HG03060 (cell line): ENCODE measurements around the gene XPO6.
"Not testable (repeated sequence)": the region's sequence is repeated elsewhere in the genome, so short reads cannot be mapped to it uniquely, and the experiment has no call there.

Experiments used
- ATAC-seq: cut with Tn5 transposase; IDR thresholded peaks from one replicate; pipeline ENCODE4 v1.9.1; 2021; ENCODE audit warnings: low read depth, moderate number of reproducible peaks; ENCODE audit not compliant: unreplicated experiment

Gene XPO6

DNA sequence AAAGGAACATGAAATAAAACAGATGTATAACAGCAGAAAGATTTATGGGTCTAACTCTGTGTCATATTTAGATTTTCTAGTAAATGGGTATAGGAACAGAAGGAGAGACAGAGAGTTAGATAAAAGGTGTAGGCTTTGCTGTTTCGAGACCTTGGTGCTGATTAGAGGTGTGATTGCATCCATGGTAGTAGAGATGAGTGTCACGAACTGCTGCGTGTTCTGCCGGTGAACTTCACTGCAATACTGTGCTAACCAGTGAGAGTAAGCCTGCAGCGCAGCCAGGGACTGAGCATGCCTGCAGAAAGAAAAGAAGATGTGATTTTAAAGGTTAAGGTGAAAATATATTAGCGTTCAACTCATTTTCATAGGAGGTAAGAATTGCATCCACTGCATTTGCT lies 94.6 kb downstream of the XPO6 start:
- no peak for ATAC-seq

DNA sequence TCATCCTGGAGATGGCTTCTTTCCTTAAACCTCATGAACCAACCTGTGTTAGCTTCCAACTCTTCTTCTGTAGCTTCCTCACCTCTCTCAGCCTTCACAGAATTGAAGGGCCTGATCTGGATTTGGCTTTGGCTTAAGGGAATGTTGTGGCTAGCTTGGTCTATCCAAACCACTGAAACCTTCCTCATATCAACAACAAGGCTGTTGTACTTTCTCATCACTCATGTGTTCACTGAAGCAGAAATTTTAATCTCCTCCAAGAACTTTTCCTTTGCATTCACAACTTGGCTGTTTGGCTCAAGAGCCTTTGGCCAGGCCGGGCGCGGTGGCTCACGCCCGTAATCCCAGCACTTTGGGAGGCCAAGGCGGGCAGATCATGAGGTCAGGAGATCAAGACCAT lies 95.9 kb downstream of the XPO6 start:
- not testable (repeated sequence) for ATAC-seq

DNA sequence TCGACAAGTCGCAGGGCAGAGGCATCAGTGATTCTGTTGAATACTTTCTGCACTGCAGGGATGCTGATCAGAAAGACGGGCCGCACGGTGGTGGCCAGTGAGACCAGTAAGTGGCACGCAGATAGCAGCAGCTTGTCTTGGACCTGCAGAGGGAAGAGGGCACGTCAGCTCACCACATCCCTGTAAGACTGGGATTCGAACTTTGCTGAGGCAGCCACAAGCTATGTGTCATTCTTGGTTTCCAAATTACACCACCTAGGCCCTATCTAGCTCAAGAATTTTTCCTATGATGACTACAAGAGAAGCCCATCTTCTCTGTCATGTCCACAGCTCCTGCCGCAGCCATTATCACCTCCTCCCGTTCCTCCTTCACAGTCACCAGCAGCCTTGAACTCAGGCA lies 98.9 kb downstream of the XPO6 start:
- ATAC-seq: no peak

DNA sequence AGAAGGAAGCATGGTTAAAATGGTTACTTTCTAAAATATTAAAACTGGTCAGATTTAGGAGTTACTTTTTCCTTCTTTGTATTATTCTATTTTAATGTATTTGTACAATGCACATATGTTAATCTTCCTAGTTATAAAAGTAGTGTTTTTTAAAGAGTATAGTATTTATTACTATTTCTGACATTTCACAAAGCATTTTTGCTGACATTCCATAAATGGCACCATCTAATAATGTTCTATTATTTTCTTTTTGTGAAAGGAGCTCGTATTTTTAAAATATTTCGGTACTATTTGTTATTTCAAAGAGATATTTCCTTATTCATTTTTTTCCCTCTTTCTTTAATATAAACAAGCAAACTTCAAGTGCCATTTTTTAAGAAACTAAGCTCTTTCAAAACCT lies 100.8 kb downstream of the XPO6 start:
- no peak for ATAC-seq

DNA sequence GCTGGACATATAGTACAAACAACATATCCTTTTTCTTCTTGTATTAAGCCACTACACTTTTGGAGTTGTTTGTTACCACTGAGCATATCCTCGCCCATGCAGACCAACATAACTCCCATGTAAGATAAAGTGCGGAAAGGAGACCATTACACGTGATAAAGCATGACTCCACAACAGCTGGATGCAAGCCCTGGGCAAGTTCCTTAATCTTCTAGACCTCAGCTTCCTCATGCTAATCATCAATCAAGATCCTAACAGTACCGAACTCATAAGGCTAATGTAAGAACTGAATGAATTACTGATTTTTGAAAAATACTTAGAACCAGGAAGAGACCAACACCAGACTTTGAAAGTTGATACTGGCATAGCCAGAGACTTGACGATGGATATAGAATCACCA lies 101.3 kb downstream of the XPO6 start:
- ATAC-seq: no peak

DNA sequence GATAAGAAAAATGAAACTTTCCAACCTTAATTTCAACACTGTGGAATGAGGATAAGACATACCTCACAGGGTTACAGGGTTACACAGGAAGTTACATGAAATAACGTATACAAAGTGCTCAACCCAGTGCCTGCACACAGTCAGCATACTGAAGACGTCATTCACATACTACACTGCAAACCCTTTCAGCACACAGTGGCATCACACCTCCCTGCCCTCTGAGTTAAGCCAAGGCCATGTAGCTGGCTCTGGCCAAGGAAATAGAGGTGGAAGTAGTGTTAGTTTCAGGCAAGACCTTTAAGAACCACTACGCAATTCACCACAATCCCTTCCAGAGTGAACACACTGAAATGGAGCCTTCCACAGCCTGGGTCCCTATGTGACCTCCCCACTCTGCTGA lies 101.7 kb downstream of the XPO6 start:
- no peak for ATAC-seq

DNA sequence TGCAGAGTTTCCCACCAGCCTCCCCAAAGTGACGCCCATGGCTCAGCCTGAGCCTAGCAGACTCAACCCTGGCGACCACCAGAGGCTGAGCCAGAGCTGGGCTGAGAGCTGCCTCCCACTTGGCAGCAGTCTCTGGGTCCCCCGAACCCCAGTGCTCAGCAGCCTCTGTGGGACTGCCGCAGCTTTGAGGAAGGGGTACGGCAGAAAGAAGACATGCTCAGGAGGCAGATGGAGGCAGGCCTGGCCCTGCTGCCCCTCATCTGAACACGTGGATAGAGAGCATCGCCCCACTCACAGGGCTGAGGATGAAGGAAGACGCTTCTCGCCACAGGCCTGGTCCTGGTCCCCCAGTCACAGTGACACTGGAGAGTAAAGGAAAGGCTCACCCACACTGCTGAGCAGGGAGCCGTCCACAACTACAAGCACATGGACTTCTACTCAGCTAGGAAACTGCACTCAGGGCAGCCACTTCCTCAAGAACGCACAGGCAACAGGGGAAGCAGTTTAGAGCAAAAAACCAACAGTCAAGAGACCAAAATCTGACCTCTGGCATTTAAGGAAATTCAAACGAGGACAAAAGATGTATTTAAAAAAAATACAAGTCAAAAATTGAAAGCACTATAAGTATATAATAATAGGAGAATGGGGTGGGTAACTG lies 103.0 kb downstream of the XPO6 start:
- no peak for ATAC-seq

DNA sequence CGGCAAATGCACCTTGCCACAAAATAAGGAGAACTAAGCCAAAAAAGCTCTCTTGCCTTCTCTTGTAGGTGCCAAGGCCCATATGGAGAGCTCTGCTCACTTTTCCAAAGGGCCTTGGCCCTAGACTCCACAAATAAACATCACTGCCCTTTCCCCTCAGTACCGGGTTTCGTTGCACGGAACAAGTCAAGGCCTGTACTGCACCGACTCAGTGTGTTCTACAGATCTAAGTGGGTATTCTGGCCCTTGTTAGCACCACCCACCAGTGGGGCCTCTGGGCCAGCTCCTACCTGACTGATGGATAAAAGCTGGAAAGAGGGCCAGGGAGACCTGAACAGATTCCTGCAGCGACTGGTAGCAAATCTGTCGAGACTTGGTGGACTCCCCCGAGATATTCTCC lies 104.5 kb downstream of the XPO6 start:
- no peak for ATAC-seq

DNA sequence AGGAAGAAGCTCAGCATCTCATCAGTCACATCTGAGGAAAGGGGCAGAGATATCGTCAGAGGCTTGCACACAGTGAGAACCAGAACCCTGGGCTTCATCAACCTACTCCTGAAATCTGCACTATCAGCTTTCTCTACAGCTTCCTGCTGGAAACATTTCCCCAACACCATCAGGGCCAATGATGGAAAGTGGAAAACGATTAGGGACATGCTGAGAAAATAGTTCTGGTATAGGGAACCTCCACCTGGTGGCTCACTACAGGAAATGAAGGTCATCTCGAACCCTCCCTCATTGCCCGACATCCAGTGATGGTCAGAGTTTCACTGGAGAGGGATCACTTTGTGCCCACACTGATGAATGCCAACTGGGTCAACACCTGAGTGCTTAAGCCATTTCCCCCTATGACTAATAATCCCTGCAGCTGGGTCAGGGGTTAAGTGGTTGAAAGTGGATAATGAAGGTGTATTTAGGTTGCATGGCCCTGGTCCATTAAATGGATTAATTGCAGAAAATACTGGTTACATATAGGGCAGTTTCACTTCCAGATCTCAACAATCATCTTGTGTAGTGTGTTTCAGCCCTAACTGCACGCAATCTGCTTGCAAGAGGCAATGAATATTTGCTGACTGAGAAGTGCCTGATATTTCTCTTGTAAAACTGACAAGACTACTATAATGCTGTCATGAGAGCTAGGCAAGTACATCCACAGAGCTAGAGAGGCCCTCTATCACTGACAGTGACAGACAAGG lies 105.1 kb downstream of the XPO6 start:
- no peak for ATAC-seq

DNA sequence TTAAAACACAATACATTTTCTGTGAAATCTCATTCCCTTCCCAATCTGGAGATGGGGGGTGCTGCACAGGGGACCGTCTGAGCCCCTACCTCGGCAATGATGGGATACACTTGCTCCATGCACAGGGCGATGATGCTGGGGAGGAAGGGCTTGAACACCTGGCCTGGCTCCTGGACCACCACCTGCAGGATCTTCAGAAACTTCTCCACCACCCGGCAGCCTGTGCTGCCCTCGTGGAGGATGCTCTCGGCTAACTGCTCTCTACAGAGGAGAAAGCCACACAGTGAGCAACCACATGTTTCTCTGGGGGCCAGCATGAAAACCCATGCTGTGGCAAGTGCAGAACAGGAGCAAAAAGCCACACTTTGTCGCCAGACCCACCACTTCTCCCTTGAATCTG lies 105.8 kb downstream of the XPO6 start:
- no peak for ATAC-seq

DNA sequence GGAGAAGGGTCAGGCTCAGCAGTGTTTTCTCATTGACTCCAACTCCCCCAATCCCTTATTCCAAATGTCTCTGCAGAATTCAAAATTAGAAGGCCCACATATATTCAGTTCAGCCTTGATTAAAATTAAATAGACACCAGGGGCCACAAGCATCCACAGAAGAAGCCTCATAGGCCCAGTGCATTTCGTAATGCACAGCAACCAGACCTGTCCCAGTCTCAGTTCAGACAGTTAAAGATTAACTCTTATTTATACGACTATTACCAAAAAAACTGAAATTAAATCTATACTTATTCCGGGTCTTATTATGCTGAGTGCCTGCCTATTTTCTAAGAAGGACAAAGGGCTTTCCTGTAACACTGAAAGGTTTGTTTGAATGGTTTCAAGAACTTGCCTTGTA lies 106.5 kb downstream of the XPO6 start:
- ATAC-seq: no peak

DNA sequence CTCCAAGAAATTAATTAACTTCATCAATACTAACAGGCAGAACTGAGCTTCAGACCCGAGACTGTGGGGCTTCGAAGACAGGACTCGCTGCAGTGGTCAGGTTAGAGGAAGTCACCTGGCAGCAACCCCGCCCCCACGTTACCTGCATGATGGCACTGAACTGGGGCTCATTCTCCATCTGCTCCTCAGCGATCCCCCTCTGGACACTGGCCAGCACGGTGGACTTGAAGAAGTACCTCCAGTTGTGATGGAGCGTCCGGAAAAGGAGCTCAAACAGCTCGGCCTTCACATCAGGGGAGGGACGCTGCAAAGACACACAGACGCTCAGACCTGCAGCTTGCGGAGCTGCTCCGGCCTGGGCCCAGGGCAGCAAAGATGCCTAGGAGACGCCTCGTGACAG lies 107.4 kb downstream of the XPO6 start:
- ATAC-seq: no peak

DNA sequence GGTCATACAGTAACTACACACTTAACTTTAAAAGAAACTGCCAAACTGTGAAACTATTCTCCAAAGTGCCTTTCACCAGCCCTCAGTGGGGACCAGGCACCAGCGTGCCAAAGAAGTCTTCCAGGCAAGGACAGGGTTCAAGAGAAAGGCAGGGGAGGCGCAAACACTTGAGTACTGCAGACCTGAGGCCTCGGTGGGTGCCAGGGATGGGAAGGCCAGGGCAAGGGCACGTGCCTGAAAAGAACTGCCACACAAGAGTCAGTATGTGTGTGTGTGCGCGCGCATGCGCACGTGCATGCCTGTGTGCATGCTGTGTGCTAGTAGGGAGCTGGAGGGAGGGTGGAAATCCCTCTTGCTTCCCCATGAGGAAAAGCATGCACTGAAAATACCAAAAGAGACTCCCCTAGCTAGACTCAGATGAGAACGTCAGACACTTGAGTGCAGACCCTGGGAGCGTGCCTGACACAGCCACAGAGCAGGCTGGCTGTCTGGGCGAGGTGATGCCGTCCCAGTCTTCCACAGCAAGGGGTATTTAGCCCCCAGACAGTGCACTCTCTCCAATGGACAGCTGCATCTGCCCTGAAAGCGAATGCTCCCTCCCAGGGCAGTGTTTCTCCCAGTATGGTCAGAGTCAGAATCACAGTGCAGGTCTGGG lies 108.1 kb downstream of the XPO6 start:
- no peak for ATAC-seq

DNA sequence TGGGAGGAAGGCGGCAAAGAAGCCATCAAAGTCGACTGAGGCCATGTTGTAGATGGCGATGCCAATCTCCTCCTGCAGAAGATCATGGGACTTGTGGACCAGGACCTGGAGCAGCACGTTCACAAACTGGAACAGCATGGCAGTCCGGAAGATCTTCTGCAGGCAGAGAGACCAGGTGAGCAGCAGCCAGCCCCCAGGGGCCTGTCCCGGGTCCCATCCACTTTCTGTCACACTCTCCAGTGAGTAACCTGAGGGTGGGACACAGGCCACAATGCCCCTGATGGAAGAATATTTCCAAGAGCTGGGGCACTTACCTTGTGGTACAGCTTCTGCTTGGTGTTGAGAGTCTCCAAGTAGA lies 110.3 kb downstream of the XPO6 start:
- no peak for ATAC-seq

DNA sequence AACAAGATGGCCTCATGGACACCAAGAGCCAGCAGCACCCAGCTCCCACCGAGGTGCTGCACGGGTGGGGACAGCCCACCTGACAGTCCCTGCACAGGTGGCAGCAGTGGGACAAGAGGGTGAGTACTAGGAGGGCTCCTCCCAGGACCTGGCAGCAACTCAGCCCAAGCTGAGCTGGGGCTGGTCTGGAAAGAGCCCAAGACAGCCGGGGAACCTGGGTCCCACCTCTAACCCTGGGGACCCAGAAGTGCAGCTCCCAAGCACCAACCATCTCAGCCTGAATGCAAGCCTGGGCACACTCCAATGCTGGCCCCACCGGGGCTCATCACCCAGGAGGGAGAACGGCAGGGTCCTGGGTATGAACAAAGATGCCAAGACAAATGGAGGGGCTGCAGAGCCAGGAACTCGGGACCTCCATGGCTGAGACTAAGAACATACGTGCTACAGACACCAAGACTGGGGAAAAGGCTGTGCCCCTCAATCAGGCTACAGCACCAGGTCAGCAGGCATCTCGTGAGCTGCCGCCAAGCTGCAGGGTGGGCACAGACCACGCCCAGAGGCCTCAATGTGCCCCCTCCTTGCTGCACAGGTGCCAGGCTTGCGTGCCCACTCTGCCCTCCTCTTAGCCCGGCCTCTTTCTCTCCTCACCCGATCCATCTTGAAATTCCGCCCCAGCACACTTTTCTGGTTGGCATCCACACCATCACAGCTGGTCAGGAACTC lies 110.8 kb downstream of the XPO6 start:
- ATAC-seq: no peak

DNA sequence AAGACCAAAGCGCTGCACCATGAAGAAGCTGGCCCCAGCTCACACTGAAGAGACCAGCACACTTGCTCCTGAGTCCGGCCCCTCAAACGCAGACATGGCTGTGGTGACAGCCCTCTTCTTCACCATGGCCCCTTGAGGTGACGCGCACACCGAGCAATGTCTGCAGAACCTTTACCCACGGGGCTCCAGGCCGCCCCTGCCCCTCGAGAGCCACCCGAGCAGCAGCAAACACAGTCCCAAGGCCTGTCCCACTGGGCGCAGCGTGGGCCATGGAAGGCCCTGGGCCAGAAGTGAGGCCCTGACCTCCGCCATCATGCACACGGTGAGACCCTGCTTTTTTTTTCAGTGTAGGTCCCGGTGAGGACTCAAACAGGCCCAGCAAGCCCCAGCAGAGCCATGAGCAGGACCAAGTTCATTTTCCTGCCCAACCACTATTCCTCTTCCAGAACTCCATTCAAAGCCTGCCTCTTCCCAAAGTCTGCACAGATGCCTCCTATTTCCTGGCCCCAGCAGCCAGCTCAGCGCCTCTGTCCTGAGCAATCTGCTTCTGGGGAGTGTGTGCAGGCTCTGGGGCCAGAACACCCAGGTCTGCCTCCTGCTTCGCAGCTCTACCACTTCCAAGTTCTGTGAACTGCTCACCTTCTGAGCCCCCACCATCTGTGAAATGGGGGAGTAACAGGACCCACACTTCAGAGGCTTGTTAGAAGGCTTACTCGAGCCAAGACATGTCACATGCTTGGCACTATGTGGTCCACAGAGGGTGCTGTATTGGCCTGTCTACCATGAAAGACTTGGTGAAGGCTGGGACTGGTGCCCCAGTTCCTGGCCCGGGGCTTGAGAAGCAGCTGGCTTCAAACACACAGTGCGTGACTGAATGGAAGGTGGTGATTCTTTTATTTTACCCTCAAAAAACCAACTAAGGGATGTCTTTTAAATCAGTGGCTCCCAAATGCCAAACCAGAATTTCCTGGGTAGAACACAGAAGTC lies 112.5 kb downstream of the XPO6 start:
- no peak for ATAC-seq

DNA sequence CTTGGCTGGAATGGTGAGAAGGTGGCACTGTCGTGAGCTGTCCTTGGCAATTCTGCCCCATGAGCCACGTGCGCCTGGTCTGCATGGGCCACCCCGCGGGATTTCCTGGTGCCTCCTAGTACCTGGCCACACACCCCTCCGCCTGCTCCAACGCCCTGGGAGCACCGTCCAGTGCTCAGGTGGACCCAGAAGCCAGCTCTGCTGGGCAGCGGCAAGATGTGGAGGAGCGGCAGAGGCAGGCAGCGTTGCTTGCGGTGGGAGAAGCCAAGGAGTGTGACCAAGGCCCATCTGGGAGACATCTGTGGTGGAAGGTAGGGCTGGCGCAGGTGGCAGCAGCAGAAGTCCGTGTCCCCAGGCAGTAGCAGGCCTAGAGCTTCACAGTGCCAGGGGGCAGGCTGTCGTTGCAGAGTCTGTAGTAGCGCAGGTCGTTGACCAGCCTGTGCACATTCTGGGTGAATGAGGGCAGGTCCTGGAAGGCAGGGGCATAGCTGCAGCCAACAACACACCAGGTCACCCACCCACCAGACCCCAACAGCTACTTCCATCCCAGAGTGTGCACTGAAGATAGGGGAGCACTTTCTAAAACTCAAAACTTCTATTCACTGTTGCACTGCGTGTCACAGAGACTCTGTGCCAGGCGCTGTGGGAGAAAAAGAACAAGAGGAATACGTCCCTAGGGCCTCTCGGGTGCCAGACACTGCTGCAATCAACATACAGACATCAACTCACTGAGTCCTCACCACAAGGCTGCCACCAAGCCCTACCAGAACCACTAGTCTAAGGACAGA lies 113.4 kb downstream of the XPO6 start:
- ATAC-seq: no peak

DNA sequence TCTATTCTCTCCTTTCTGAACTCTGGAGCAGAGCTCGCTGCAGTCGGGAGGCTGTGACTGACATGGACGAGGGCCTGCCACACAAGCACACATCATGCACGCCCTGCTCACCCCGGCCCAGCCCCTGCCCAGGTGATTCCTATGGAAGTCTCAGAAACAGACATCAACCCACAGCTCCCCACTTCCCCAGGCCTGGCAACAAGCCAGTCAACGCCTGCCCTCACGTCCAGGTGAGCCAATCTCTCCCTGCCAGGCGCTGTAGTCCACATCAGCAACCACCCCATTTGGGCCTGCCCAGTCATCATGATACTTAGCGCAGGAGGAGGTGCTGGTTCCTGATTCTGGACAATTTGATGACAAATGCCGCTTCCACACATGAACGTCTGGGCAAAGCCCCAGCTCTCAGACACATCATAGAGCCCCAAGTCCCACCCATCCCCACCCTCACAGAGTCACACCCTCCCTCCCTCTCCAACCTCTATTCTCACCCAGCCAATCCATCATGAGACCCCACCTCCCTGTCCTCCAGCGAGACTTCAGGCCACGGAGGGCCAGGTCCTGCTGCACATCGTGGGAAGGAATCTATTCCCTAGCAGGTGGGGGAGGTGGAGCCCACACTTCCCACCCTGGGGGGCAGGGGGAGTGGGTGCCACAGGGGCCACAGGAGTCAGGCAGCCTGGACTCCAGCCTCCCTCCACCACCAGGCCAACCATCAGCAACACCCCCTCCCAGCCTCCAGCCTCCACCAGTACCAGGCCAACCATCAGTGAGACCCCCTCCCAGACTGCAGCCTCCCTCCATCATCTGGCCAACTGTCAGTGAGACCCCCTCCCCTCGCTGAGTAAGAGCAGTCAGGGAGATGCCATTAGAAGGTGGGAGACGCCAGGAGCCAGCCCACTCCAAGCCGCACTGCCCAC lies 114.5 kb downstream of the XPO6 start:
- no peak for ATAC-seq

DNA sequence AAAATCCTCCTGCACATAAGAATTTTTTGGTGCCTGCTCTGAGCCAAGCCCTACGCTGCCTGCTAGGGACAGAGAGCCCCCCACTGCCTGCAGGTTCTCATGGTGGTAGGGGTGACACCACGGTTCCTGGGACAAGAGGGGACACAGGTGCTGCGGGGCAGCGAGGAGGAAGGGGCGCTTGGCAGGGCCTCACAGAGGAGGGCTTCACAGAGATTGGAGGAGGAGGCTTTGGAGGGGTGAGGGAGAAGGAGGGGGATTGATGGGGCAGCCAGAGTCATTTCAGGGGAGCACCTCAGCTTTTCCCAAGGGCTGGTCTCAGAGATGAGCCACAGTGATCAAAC lies 118.4 kb downstream of the XPO6 start:
- ATAC-seq: no peak
